HL-60/S4 treated with retinoic acid at 250 ng/mL for 4 days and 3 days (cell line): ENCODE results near the gene TBC1D10B.

ENCODE experiments used
- in situ Hi-C: fragments of 300-500 bp; cut with MboI; formaldehyde crosslinking; loops from 2 replicates; pipeline ENCODE4 v1.7.0; 2022; ENCODE audit warnings: low sequenced_read_pairs

The TBC1D10B gene, protein sequence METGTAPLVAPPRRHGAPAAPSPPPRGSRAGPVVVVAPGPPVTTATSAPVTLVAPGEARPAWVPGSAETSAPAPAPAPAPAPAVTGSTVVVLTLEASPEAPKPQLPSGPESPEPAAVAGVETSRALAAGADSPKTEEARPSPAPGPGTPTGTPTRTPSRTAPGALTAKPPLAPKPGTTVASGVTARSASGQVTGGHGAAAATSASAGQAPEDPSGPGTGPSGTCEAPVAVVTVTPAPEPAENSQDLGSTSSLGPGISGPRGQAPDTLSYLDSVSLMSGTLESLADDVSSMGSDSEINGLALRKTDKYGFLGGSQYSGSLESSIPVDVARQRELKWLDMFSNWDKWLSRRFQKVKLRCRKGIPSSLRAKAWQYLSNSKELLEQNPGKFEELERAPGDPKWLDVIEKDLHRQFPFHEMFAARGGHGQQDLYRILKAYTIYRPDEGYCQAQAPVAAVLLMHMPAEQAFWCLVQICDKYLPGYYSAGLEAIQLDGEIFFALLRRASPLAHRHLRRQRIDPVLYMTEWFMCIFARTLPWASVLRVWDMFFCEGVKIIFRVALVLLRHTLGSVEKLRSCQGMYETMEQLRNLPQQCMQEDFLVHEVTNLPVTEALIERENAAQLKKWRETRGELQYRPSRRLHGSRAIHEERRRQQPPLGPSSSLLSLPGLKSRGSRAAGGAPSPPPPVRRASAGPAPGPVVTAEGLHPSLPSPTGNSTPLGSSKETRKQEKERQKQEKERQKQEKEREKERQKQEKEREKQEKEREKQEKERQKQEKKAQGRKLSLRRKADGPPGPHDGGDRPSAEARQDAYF

DNA sequence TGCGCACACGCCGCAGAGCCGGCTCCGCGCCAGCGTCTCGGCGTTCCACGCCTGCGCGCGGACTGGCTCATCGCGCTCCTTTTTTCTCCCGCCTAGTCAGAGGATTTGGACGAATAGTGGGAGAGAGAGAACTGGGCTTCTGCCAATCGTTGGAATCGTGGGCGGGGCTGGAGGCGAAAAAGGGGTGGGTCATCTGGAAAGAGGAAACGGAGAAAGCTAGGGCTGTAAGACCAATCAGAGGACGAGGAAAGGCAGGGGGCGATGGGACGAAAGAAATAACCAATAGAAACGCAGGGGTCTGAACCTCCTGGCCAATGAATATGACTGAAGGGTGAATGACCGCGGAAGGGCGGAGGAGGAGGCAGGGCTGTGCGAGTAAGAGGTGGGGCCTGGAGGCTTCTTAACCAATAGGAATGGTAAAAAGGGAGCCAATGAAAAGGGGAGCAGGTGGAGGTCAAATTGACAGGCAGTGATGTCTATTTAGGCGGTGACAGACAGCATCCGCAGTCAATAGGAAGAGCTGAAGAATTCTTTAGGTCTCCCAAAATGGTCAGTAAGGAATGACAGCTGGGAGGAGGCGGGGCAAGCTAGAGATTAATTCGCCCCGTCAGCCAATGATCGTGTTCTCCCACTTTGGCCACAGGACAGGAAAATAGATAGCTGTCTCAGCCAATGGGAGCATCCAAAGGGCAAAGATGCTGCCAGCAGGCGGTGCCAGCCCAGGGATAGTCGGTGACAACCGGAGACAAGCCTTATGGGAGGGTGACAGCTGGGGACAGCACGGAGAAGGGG, at the start of gene TBC1D10B:
TSS of gene TBC1D10B (minus strand) at position 39 of the 792 bp plus-strand sequence. CDS start 311 bp downstream, outside the sequence.
- in situ Hi-C loops = no loop called here

DNA sequence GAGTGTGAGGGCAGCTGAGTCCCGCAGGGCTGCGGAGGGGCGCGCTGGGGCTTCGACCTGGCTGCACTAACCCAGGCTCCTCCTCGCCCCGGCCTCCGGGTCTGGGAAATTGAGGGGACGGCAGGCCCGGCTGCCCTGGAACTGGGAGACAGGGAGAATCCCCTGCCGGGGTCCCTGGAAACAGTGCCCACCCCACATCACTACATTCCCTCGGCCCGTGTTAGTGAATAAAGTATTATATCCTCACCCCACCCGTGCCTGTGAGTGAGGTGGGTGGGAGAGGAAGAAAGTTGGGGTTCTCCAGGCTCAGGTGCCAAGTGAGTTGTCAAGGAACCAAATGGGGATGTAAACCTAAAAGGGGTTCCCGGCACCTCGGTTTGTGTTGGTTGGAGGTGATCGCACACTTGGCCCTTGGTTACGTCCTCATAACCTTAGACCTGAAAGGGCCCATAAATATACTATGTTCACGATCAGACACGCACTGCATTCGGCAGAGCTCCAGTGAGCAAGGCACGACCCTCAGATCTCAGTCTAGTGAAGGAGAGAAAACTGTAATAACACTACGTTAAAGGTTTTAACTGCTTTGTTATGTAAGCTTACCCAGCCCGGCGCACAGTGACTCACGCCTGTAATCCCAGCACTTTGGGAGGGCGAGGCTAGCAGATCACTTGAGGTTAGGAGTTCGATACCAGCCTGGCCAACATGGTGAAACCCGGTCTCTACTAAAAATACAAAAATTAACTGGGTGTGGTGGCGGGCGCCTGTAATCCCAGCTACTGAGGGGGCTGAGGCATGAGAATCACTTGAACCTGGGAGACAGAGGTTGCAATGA, 48.3 kb upstream of the TBC1D10B start:
- in situ Hi-C loops = loop anchor here (25.0 kb wide), 1 partner anchor 306 kb away; the partner anchor contains the start of genes GDPD3 and MAPK3

DNA sequence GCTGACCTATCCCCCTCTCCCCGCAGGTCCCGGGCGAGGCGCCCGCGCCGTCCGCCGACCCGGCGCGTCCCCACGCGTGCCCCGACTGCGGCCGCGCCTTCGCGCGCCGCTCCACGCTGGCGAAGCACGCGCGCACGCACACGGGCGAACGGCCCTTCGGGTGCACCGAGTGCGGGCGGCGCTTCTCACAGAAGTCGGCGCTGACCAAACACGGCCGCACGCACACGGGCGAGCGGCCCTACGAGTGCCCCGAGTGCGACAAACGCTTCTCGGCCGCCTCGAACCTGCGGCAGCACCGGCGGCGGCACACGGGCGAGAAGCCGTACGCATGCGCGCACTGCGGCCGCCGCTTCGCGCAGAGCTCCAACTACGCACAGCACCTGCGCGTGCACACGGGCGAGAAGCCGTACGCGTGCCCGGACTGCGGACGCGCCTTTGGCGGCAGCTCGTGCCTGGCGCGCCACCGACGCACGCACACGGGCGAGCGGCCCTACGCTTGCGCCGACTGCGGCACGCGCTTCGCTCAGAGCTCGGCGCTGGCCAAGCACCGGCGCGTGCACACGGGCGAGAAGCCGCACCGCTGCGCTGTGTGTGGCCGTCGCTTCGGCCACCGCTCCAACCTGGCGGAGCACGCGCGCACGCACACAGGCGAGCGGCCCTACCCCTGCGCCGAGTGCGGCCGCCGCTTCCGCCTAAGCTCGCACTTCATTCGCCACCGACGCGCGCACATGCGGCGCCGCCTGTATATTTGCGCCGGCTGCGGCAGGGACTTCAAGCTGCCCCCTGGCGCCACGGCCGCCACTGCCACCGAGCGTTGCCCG, 47.4 kb upstream of the TBC1D10B start:
- in situ Hi-C loops = loop anchor here (25.0 kb wide), 1 partner anchor 305 kb away; the partner anchor contains the start of genes GDPD3 and MAPK3

DNA sequence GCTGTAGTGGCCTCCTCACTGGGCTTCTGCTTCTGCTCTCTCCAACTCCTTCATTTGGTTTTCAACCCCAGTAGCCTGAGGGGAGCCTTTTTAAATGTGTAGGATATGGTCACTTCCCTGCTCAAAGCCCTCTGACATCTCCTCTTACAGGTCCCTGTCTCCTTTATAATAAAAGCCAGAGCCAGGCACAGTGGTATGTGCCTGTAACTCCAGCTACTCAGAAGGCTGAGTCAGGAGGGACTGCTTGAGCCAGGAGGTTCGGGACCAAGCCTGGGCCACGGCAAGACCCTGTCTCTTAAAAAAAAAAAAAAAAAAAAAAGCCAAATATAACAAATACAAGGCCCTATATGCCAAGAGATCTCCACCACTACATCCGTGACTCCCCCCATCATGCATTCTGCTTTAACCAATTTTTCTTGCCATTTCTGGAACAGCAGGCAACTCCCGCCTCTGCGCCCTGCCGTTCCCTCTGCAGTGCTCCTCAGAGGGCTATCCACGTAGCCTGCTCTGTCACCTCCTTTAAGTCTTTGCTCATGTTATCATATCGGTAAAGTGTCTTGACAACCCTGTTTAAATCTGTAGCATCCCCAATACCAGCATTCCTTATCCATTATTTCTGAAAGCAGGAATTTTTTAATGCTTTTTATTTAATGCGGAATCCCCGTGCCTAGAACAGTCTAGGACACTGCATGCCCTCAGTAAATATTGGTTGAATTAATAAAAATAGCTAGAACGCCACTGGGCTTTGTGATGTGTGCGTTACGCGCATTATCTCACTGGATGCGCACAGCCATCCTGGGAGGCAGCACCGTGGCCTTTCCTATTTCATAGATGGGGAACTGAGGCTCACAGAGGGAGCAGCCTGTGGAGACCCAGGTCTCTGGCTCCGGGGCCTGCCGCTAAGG, 46.6 kb upstream of the TBC1D10B start:
- in situ Hi-C loops = loop anchor here (25.0 kb wide), 1 partner anchor 305 kb away; the partner anchor contains the start of genes GDPD3 and MAPK3

DNA sequence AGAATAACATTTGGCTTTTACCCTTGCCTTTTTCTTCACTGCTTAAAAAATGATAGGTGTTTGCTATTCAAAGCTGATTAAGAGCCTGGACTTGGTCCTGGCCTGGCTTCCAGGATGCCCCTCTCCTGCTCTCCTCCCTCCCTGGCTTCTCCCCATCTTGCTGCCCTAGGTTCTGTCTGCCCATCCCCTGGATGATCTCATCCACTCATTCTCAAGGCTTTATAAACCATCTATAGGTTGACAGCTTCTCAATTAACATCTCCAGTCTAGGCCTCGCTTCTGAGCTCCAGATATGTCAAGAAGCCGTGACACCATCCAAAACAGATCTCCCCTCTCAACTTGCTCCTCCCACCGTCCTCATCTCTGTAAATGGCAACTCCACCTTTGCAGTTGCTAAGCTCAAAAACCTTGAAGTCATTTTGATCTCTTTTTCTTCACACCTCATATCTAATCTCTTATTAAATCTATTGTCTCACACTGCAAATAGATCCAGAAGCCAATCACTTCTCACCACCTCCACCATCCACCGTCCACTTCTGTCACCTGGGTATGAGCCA, 45.8 kb upstream of the TBC1D10B start:
- in situ Hi-C loops = loop anchor here (25.0 kb wide), 1 partner anchor 304 kb away; the partner anchor contains the start of genes GDPD3 and MAPK3

DNA sequence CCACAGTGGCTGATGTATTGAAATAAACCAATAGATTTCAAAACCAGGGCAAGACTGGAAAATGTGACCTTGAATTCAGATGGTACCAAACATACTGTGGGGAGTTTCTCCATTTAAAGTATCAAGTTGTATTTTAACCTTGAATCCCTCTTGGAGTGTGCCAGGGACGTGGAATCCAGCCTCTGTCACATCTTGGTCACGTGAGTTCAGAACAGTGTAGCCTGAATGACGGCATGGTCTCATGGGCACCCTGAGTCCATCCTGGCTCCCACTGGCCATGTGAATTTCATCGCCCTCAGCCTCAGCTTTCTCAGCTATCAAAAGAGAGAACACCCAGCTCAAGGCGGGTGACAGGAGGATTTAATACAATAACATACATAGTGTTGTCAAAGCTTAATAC, 43.9 kb upstream of the TBC1D10B start:
- in situ Hi-C loops = loop anchor here (25.0 kb wide), 1 partner anchor 302 kb away; the partner anchor contains the start of genes GDPD3 and MAPK3

DNA sequence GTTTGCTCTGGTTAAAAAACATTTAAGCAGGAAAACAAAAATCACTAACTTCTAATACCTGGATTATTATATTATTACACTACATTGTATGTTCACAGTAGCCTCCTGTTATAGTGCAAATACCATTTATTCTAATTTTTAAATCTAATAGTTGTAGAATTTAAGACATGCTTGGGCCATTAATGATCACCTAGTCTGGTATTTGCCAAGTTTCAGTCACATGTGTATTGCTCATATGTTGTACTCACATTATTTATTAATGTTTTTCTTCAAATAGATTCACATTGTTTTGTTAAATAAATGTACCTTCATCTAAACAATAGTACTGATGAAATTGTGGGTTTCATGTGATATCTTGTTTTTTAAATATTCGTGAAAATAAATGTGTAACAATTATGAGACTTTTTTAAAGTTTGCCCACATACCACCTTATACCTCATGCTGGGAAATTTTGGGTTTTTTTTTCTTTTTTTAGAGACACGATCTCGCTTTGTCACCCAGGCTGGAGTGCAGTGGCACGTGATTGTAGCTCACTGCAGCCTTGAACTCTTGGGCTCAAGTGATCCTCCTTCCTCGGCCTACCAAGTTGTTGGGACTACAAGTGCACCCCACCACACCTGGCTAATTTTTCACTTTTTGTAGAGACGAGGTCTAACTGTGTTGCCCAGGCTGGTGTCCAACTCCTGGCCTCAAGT, 43.0 kb upstream of the TBC1D10B start:
- in situ Hi-C loops = loop anchor here (25.0 kb wide), 1 partner anchor 301 kb away; the partner anchor contains the start of genes GDPD3 and MAPK3

DNA sequence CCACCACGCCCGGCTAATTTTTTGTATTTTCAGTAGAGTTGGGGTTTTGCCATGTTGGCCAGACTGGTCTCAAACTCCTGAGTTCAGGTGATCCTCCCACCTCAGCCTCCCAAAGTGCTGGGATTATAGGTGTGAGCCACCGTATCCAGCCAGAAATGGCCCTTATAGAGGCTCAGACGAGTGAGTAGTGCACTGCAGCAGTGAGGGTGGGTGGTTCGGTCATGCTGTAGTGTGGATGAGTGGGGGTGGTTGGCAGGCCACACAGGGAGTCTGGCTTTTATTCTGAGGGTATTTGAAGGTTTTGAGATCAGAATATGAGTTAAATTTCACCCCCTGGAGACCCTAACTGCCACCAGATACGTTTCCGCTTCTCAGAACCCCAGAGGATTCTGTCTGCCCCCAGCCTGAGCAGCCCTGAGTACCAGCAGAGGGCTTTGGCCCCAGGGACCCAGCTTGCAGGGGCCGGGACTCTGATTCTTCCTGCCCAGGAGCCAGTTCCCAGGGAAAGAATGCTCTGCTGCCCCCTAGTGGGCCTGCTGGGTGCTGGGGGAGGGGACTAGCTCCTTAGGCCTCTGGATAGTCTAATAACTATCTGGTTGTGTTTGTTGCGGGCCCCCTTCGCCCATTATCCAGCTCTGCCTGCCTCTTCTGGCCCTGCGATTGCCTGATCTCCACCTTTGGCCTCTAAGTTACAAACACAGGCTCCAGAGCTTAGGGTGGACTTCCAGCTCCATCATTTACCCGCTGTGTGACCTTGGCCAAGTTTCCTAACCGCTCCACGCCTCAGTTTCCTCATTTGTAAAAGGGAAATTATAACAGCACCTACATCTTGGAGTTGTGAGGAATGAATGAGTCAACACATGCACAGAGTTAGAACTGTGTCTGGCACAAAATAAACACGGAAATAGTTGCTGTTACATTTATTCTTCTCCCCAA, 39.1 kb upstream of the TBC1D10B start:
- in situ Hi-C loops = loop anchor here (25.0 kb wide), 1 partner anchor 297 kb away; the partner anchor contains the start of genes GDPD3 and MAPK3

DNA sequence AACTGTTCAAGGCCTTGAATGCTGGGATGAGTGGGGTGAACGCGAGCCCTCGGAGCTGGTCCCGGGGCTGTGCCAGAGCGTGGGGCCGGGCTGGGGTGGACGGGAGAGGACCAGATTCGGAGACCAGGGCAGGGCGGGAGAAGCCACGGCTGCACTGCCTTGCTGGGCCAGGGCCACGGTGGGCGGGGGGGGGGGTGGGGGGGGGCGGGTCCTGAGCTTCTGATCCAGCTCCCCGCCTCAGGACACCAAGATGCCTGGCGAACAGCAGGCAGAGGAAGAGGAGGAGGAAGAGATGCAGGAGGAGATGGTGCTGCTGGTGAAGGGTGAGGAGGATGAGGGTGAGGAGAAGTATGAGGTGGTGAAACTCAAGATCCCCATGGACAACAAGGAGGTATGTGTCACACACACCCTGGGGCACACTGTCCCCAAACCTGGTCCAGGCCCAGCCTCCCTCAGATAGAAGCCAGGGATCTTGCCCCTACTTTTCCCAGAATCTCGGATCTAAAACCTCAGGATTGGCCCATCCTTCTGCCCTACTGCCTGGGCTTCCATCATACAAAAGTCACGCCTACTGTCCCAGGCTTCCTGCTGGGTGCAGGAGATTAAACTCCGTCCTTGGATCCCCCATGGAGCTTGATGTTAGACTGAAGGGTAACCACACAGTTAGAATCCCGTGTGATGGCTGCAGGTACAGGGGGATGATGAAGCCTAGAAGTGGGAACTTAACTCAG, 37.7 kb upstream of the TBC1D10B start:
- in situ Hi-C loops = loop anchor here (25.0 kb wide), 1 partner anchor 296 kb away; the partner anchor contains the start of genes GDPD3 and MAPK3

DNA sequence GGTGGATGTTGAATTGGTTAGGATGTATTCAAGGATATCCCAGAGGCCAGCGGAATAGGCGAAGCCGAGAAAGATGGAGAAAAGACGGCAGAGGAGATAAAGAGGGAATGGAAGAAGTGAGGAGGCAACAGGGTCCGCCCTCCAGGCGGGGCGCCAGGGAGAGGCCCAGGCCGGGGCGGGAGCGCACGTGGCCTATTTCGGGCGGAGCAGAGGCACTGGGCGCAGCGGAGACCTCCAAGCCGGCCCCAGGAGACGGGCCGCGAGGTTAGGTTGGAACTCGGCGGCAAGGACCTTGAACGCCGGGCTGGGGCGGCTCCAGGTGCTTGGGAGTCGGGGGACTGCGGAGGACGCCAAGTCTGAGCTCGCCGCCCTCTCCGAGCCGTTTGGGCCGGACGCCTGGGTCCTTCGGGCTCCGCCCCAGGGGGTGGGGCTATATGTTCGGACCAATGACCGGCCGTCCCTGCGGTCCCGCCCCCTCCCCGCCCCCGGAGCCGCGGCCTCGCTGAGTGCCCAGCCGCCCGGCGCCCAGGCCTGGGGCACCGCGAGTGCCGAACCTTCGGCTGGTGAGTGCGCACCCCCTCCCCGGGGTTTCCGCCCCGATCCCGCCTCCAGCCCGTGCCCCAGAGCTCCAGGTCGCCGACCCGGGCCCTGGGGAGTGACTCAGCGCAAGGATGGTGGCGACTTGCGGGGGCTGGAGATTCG, 37.0 kb upstream of the TBC1D10B start, which contains the start of gene ZNF771:
TSS of gene ZNF771 (plus strand) at position 505 of the 702 bp plus-strand sequence. CDS start 448 bp downstream, outside the sequence.
- in situ Hi-C loops = loop anchor here (25.0 kb wide), 1 partner anchor 295 kb away; the partner anchor contains the start of genes GDPD3 and MAPK3

DNA sequence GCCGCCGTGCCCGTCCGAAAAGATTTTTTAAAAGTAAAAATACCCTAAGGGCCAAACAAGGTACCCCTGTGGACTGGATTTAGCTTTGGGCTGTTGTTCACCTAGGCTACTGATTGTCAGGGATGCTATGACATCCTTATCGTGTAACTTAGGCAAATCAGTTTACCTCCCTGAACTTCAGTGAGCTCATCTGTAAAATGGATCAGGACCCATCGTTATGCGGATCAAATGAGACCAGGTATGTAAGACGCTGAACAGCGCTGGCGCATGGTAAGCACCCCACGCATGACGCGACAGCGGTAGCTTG, 36.5 kb upstream of the TBC1D10B start:
- in situ Hi-C loops = loop anchor here (25.0 kb wide), 1 partner anchor 294 kb away; the partner anchor contains the start of genes GDPD3 and MAPK3

DNA sequence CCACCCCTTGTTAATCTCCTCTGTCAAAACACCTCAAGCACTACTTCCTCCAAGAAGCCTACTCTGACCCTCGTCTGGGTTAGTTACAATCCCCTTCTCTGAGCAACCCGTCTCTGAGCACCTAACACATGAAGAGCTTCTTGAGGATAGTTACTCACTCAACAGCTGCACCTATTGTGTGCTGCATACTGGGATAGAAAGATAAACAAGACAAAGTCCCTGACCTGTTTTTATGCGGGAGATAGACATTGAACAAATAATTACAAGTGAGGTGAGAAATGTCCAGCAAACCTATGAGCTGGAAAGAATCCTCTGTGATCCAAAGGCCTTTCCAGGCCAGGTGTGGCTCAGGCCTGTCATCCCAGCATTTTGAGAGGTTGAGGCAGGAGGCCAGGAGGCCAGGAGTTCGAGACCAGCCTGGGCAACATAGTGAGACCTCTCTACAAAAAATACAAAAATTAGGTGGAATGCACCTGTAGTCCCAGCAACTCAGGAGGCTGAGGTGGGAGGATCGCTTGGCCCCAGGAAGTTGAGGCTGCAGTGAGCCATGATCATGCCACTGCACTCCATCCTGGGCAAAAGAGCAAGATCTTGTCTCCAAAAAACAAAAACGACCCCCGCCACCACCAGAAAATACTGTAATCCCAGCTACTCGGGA, 31.6 kb upstream of the TBC1D10B start:
- in situ Hi-C loops = loop anchor here (5.0 to 25.0 kb wide), 2 partner anchors 50 to 290 kb away; partner anchors contain the start of genes GDPD3 and MAPK3

DNA sequence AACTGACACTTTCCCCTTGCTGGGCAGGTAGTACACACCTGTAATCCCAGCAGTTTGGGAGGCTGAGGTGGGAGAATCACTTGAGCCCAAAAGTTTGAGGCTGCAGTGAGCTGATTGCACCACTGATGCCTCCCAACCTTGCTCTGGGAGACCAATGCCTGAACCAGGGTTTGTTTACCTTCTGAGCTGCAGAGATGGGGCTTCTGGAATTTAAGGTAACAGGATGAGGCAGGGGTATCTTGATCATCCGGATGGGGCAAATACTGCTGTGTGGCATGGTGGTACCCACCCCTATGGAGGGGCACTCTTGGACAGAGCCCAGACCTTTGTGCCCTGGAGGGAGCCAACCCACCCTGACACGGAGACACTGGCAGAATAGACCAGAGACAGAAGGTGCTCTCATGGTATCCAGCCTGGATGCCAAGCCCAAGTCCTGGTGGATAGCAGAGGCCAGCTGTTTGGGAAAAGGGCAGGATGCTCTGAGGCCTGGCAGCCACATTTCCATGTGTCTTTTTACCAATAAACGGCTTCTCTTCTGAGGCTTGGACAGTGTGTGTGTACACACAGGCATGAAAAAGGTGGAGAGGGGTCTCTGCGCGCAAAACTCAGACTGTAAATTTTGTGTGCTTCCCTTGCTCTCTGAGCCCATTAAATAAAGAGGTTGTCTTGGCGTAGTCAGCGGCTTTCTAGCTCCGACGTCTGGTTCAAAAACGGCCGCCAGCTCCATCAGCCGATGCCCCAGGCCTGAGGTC, 29.3 kb upstream of the TBC1D10B start:
- in situ Hi-C loops = loop anchor here (5.0 to 25.0 kb wide), 2 partner anchors 47 to 287 kb away; partner anchors contain the start of genes GDPD3 and MAPK3
